Kidney epithelial cell (primary cell): Measurements from ENCODE around the gene DHRSX. TPM values are rescaled to one million over a fixed set of nuclear protein-coding genes. Genes with fewer than 3 reads are reported as not detected.
"Not testable (repeated sequence)": the region's sequence is repeated elsewhere in the genome, so short reads cannot be mapped to it uniquely, and the experiment has no call there.

ENCODE experiments used
- DNase-seq: peaks from one replicate; pipeline ENCODE4 v3.0.0-alpha.2; 2010; ENCODE audit warnings: low read depth
- H3K27me3 ChIP-seq: 2 replicates; pipeline ENCODE4 v1.6.0; 2011; ENCODE audit warnings: low read length; ENCODE audit not compliant: control insufficient read depth, insufficient read depth
- H3K36me3 ChIP-seq: 2 replicates; pipeline ENCODE4 v1.5.1; 2011; ENCODE audit warnings: low read length; ENCODE audit not compliant: control insufficient read depth, insufficient read depth
- H3K4me3 ChIP-seq: 2 replicates; pipeline ENCODE4 v1.5.1; 2011; ENCODE audit warnings: low read depth, mild to moderate bottlenecking, control low read depth, low read length
- total RNA-seq: library from RNA; depleted of rRNA; stranded (reverse); fragments of >200 nt; gene quantifications from 2 replicates; pipeline ENCODE4 v1.2.3, GENCODE V29; 2015
- TF ChIP-seq, protein P1 (sequence below): IDR thresholded peaks from 2 replicates; pipeline ENCODE4 v1.5.1; 2011; ENCODE audit warnings: mild to moderate bottlenecking, moderate library complexity, low read length, control low read depth, inconsistent platforms; ENCODE audit not compliant: insufficient read depth, poor library complexity, severe bottlenecking

The DHRSX gene
- total RNA-seq, 1 donor from 2014 or later = 31.2 TPM

- no peaks in the 10 kb centered on the region for H3K27me3 ChIP-seq
- no peak for DNase-seq
These were observed 75.3 kb downstream of the DHRSX start for GRCh38 chrX:2425286-2426071.

GRCh38 chrX:2424317-2424716 is 76.5 kb downstream of the DHRSX start:
- no peak overlapping the region for H3K4me3 ChIP-seq
- DNase-seq = no peak

More at GRCh38 chrX:2425286-2426071, 75.3 kb downstream of the DHRSX start:
- H3K4me3 ChIP-seq = no peak overlapping the region
- no peaks in the 10 kb centered on the region for H3K36me3 ChIP-seq
- TF ChIP-seq, protein P1, sequence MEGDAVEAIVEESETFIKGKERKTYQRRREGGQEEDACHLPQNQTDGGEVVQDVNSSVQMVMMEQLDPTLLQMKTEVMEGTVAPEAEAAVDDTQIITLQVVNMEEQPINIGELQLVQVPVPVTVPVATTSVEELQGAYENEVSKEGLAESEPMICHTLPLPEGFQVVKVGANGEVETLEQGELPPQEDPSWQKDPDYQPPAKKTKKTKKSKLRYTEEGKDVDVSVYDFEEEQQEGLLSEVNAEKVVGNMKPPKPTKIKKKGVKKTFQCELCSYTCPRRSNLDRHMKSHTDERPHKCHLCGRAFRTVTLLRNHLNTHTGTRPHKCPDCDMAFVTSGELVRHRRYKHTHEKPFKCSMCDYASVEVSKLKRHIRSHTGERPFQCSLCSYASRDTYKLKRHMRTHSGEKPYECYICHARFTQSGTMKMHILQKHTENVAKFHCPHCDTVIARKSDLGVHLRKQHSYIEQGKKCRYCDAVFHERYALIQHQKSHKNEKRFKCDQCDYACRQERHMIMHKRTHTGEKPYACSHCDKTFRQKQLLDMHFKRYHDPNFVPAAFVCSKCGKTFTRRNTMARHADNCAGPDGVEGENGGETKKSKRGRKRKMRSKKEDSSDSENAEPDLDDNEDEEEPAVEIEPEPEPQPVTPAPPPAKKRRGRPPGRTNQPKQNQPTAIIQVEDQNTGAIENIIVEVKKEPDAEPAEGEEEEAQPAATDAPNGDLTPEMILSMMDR = no peak

DNA sequence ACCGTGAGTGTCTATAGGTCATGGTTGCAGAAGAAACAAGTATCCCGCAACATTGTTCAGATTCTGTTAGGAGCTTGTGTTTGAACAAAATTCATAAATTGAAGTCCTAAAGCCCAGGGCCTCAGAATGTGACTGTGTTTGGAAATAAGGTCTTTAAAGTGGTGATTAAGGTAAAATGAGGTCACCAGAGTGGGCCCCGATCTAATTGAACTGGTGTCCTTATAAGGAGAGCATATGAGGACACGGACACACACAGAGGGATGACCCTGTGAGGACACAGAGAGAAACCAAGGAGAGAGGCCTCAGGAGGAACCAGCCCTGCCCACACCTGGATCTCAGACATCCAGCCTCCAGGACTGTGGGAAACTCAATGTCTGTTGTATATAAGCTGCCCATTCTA is 76.9 kb downstream of the DHRSX start:
- H3K27me3 ChIP-seq = no peaks in the 10 kb centered on the region
- no peak for DNase-seq
- no peak overlapping the region for H3K4me3 ChIP-seq
- TF ChIP-seq, protein P1 = no peak
- H3K36me3 ChIP-seq = no peaks in the 10 kb centered on the region

More at GRCh38 chrX:2424317-2424716, 76.5 kb downstream of the DHRSX start:
- Histone ChIP-seq H3K27me3 (no peaks in the 10 kb centered on the region), H3K36me3 (no peaks in the 10 kb centered on the region)
- TF ChIP-seq, protein P1 = no peak

DNA sequence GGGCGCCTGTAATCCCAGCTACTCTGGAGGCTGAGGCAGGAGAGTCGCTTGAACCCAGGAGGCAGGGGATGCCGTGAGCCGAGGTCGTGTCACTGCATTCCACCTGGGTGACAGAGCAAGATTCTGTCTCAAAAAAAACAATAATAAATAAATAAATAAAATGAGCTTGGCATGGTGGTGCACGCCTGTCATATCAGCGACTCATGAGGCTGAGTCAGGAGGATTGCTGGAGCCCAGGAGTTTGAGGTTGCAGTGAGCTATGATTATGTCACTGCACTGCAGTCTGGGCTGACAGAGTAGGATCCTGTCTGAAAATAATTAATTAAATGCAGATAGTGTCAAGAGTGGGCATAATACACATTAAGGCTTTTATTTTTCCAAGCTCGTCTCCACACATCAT is 77.5 kb downstream of the DHRSX start:
- no peak for DNase-seq
- Histone ChIP-seq H3K27me3 (no peaks in the 10 kb centered on the region), H3K4me3 (no peak overlapping the region), H3K36me3 (no peaks in the 10 kb centered on the region)
- TF ChIP-seq, protein P1 = no peak

DNA sequence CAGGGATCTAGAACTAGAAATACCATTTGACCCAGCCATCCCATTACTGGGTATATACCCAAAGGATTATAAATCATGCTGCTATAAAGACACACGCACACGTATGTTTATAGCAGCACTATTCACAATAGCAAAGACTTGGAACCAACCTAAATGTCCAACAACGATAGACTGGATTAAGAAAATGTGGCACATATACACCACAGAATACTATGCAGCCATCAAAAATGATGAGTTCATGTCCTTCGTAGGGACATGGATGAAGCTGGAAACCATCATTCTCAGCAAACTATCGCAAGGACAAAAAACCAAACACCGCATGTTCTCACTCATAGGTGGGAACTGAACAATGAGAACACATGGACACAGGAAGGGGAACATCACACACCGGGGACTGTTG is 81.4 kb downstream of the DHRSX start:
- not testable (repeated sequence) for H3K4me3 ChIP-seq

DNA sequence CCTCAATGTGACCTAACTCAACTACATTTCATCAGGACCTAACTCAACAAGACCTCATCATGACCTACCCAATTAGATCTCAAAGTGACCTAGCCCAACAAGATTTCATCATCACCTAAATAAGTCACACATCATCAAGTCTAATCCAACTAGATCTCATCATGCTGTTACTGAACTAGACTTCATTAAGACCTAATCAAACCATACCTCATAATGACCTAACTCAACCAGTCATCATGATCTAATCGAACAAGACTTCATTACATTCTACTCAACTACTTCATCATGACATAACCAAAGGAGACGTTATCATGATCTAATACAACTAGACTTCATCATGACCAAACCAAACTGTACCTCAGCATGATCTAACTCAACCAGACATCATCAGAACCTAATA is 82.8 kb downstream of the DHRSX start:
- TF ChIP-seq, protein P1 = no peak
- H3K36me3 ChIP-seq = no peaks in the 10 kb centered on the region
- no peak for DNase-seq
- H3K27me3 ChIP-seq = no peaks in the 10 kb centered on the region
- H3K4me3 ChIP-seq = no peak overlapping the region

More for the DNA sequence above, 81.4 kb downstream of the DHRSX start:
- H3K27me3 ChIP-seq, H3K36me3 ChIP-seq, DNase-seq: not testable (repeated sequence)
